ENCODE measurements around the gene PLA2G4B.

Gene PLA2G4B

DNA sequence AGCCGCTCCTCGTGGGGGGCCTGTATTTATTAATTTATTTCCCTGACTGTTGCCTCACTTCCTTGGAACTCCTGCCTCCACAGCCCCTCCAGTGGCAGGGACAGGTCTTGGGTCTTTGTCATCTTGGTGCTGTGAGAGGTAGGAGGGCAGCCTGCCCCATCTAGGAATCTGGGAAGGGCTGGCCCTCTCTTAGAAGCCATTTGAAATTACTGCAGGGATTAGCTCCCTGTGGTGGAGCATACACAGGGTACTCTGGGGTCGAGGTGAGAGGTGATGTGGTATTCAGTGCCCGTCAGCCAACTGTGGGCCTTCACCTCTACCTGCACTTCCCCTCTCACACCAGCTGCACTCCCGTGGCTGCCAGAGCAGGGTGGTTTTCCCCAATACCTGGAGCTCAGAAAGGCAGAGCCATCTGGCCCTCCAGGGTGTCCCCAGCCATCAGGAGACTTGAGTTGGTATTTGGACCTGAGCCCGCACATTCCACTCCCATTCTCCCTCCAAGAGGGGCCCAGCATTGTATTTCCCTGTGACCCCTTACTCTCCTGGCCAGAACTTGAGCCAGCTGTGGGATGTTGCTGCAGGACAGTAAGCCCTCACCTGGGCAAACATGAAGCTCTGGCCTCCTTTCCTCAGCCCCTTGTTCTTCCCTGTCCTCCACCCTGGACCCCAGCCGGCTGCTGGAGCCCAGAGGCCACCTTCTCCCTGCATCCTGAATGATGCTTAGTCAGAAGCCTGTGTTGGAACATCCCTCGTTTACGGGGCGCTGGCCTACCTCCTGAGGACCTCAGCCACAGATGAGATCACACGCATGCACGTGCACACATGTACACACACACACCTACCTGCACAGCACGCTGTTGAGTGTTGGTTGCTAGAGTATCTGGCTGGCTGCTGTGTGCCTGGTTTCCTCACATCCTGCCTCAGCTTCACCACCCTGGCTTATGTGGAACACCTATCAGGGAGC lies 12.8 kb upstream of the PLA2G4B start:
- DNase-seq (ENCODE audit: low read depth in 2 of 2): no peak

DNA sequence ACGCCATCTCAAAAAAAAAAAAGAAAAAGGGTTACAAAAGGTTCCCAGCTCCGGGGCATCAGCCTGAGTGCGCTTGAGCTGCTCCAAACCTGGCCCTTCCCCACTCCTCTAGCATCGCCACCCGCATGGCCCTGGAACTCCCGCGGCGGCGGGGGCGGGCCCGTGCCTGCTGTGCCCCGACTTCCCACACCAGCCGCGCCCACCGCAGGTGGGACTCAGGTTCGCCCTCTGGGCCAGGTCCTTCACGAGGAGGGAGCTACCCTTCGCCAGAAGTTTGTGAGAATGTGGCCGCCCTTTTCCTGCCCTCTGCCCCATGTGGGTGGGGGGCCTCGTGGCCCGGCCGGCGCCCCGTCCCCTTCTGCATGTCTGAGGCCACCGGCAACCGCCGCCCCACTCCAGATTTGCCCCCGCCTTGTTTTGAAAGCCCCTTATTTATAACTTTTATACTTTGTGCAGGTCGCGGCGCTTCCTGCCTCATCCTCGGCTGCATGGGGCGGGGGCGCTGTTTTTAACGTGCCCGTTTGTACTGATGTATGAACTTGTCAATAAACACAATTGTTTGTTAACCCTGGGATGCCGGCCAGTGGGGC lies 11.3 kb upstream of the PLA2G4B start:
- DNase-seq (ENCODE audit: low read depth in 2 of 2): peak in 1 of 2 donors; percentile 8

DNA sequence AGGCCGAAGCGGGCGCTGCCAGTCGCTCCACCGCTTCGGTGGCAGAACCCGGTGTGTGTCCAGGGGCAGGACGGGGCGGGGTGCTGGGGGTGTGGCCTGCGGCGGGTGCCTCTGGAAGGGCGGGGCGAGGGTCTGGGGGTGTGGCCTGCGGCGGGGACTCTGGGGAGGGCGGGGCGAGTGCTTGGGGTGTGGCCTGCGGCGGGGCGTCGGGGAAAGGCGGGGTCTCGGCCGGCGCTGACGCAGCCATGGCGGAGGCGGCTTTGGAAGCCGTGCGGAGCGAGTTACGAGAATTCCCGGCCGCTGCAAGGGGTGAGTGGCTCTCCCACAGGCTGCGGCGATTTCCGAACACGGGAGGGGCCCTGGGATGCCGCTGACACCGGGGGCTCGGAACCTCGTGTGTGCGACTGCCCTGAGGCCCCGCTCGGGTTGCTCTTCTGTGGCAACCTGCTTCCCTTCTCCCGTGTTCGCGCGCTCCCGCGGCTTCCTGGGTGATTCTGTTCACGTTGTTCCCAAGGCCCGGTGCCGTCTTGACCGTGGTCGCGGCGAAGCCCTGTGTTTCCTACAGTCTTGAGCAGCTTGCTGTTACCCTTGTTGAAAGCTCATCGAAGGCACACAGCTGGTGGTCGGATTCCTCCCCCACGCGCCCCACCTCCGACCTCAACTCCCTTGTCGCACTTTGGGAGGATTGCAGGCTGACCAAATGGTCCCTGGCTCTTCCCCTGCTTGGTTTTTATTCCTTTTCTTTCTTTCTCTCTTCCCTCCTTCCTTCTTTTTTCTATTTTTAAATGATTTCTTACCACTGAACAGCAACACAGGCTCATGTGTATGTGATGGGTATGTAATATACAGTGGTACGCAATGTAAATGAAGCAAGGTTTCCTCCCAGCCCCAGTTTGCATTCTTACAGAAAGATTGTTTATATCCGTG lies 10.5 kb upstream of the PLA2G4B start, which contains the start of gene JMJD7:
Gene JMJD7 (plus strand): TSS at position 213 of the 927 bp plus-strand sequence. CDS start 33 bp downstream, at position 246.
- DNase-seq (ENCODE audit: low read depth in 2 of 2): peak; percentile 93 to 99

DNA sequence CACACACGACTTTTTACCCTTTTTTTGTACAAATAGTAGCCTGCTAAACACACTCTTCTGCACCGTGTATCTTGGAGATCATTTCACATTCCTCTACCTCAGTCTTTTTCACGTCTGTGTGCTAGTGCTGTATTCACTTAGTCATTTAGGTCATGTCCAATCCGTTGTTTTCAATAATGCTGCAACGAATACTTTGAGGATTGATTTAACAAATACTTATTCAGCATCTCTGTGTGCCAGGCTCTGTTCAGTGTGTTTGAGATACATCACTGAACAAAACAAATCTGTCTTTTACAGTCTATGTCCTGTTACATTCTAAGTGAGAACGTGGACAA lies 9.9 kb upstream of the PLA2G4B start:
- DNase-seq (ENCODE audit: low read depth in 2 of 2): no peak

DNA sequence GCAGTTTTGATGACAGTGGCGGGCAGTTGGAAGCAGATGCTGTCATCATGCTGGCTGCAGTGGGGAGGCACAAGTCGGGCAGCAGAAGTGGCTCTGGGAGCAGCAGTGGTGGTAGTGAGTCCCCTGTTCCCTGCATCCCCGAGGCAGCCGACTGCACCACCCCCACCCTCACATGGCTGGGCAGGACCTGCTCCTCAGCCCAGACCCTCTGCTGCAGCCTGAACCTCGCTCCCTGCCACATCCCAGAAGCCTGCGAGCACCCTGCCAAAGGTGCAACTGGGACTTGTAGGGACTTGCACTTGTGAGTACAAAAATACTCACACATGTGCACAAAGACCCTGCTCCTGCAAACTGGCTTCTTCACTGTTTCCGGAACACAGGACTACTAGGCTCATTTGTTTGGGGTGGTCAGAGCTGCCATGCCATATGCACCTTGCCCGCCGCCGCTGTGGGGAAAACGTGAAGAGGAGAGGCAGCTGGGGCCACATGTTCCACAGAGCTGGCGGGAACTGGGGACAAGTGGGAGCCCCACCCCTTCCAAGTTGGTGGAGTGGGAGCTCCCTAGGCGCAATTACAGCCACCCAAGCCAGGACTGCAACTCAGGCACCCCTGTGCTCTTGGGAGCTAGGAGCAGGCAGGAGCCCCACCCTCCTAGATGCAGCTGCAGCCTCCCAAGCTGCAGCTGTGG lies 8.5 kb upstream of the PLA2G4B start:
- no peak for DNase-seq (ENCODE audit: low read depth in 2 of 2)

DNA sequence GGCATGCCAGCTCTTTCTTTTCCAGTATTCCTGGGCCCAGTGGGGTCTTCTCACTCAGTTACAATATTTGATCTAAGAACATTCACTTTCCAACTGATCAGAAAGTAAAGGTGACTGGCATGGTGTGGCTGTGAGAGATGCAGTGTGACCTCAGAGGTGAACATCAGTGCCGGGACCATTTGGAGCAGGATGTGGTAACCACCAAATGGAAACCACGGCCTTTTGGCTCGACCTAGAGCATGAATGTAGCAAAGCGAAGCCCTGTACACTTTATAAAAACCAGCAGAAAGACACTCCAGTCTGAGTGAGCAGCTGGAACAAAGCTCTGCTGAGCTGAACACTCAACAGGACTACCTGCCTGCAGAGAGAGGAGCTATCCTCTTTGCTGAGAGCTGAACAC lies 7.4 kb upstream of the PLA2G4B start:
- DNase-seq (ENCODE audit: low read depth in 2 of 2): peak in 1 of 2 donors; percentile 11

DNA sequence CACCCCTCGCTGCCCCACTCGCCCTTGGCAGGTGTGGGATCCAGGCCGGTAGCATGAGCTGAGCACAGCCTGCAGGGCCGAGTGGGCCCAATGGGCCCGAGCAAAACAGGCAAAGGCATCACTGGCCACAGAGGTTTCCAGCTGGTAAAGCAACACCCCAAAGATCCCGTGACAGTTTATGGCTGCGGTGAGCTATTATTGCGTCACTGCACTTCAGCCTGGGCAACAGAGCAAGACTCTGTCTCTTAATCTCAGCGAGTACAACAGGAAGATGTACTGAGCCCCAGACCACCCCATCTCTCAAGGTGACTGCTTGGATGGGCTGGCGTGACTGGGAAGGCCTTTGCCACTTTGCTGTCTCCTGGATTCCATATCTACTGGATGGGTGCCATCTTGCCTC lies 6.4 kb upstream of the PLA2G4B start:
- no peak for DNase-seq (ENCODE audit: low read depth in 2 of 2)

DNA sequence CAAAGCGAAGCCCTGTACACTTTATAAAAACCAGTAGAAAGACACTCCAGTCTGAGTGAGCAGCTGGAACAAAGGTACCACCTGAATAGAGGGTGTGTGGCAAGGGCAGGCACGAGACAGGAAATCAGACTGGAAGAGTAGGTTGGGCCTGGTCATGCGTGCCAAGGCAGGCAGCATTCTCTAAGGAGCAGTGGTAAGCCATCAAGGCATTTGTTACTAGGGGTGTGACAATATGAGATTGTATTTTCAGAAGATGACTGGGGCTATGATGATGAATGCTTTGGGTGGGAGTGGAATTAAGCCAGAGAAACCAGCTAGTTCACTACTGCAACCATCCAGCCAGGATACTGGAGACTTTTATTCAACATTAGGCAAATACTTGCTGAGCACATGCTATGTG lies 5.8 kb upstream of the PLA2G4B start:
- no peak for DNase-seq (ENCODE audit: low read depth in 2 of 2)

DNA sequence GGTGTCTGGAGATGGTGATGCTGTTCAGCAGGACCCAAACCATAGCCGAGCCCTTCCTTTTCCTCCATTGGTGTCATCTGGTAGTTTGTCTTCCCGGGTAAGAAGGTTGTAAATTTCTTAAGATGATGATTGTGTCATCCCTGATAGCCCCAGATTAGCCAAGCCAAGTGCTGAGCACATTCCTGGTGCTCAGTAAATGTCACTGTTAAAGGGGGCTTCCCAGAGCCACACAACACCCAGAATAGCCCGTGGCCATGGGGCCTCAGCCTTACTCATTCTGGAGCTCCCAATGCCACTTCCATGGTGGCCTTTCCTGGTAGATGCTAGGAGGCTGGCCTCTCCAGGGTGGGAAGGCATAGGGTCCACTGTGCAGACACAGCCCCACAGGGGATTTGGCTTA lies 4.6 kb upstream of the PLA2G4B start:
- DNase-seq (ENCODE audit: low read depth in 2 of 2): no peak

DNA sequence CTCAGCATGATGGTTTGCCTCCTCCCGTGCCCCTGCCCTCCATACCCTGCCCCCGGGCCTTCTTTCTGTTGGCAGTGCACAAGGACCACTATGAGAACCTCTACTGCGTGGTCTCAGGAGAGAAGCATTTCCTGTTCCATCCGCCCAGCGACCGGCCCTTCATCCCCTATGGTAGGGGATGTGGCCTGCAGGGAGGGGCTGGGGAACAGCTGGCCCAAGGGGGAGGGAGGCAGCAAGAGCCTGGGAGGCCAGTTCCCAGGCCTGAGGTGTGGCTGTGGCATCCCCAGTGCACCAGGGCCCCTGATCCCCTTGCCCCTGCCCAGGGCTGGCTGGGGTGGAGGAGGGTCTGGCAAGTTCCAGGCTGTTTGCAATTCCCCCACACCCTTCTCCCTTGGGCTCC lies 2.6 kb upstream of the PLA2G4B start:
- no peak for DNase-seq (ENCODE audit: low read depth in 2 of 2)

DNA sequence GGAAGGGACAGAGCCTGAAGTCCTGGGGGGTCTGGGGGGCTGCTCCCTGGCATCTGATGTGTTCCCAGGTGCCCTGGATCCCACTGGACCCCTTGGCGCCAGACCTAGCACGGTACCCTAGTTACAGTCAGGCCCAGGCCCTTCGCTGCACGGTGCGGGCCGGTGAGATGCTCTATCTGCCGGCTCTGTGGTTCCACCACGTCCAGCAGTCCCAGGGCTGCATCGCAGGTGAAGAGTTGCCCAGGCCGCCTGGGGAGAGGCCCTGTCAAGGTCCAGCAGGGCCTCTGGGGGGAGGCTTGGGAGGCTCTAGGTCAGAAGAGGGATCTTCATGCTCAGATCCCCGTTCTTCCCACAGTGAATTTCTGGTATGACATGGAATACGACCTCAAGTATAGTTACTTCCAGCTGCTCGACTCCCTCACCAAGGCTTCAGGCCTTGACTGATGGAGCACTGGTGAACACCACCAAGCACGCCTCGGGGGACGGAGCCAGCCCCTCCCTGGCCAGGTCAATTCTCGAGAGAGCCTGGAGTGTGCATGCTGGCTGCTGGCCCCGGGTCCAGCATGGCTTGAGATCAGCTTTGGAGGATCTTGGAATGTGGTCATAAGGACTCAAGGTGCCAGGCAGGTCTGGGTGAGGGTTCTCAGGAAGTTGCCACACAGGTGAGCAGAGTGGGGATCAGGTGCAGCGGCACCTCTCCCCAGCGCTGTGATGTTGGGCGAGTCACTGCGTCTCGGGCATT lies 1.8 kb upstream of the PLA2G4B start:
- no peak for DNase-seq (ENCODE audit: low read depth in 2 of 2)

DNA sequence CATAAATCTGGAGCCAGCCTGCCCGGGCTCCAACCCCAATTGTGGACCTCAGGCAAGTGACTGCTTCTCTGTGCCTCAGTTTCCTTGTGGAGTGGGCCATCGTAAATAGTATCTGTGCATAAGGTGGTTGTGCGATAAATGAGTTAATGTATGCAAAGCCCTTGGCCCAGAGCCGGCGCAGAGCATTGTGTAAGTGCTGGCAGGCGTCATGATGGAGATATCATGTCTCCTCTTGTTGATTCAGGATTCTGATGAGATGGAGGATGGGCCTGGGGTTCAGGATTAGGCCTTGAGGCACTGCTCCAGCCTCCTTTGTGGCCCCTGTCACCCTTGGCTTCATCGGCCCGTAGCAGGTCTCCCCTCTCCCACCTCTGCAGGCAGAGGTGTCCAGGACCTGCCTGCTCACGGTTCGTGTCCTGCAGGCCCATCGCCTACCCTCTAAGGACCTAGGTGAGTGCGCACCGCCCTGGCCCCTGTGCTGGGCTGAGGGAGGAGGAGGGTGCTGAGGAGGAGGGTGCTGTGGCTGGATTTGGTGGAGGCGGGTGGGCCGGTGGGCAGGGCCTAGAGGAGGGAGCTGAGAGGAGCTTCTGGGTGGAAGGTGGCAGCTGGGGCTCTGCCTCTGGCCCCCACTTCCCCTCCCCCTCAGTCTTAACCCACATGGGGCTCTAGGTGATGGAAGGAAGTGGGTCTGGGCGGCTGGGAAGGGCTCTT lies 1.3 kb downstream of the PLA2G4B start:
- DNase-seq (ENCODE audit: low read depth in 2 of 2): no peak

DNA sequence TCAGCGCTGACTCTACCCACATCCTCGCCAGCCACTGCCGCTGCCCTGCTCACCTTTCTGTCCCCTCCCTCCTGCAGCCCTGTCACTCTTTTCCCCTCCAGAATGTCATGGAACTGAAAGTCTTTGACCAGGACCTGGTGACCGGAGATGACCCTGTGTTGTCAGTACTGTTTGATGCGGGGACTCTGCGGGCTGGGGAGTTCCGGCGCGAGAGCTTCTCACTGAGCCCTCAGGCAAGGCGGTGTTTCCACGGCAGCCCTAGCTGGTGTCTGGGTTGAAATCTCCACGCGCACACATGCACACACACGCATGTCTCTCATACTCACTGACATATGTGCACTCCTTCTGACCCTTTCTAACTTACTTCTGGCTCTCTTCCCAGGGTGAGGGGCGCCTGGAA lies 2.0 kb downstream of the PLA2G4B start:
- DNase-seq (ENCODE audit: low read depth in 2 of 2): no peak

DNA sequence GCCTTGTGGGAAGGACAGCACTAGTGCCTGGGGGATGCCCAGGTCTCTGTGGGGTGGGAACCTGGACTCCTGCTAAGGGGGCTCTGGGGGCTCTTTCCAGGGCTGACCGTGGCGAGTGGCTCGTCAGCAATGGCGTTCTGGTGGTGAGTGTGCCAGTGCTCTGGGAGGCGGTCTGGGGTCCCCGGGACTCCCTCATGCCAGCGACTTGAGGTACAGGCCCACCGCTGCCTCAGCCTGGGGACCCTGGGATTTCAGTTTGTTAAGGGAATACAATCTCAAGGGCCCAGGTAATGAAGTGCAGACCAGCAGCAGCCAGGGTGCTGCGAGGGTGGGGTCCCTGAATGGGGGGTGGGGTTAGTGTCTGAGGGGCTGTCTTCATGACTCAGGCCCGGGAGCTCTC lies 2.5 kb downstream of the PLA2G4B start:
- DNase-seq (ENCODE audit: low read depth in 2 of 2): no peak

DNA sequence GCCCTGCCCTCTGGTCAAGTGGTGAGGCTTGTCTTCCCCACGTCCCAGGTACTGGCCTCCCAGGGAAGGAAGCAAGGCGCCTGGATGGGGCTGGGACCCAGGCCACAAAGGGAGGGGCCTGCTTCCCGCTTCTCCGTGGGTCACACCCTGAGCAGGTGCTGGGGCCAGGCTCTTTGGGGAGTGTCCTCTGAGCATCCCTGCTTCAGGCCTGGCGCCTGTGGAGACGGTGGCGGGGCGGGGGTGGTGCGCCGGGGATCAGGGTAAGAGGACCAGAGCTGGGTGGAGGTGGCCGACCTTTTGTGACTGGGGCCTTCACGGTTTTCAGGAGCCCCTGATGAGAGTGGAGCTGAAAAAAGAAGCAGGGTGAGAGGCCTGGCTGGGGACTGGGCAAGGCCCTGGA lies 3.6 kb downstream of the PLA2G4B start:
- DNase-seq (ENCODE audit: low read depth in 2 of 2): no peak

DNA sequence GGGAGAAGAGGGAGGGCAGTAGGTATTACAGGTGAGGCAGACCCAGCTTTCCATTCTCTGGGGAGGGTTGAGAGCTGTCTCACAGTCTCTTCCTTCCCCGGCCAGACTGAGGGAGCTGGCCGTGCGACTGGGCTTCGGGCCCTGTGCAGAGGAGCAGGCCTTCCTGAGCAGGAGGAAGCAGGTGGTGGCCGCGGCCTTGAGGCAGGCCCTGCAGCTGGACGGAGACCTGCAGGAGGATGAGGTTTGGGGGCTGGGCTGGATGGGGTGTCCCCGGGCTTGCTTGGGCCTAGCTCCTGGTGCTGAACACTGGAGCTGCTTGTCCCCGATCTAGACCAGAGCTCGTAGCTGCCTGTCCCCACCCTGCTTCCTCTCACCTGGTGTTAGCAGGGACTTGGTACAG lies 4.9 kb downstream of the PLA2G4B start:
- DNase-seq (ENCODE audit: low read depth in 2 of 2): no peak

DNA sequence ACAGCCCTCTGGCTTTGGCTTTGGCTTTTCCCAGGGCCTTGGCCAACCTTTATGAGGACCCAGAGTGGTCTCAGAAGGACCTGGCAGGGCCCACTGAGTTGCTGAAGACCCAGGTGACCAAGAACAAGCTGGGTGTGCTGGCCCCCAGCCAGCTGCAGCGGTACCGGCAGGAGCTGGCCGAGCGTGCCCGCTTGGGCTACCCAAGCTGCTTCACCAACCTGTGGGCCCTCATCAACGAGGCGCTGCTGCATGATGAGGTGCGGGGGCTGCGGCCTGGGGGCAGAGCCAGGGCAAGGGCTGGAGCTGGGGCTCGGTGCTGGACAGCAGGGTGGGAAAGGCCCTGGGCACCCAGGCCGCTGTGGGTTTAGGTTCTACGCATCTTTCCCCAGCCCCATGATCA lies 6.2 kb downstream of the PLA2G4B start:
- DNase-seq (ENCODE audit: low read depth in 2 of 2): no peak

DNA sequence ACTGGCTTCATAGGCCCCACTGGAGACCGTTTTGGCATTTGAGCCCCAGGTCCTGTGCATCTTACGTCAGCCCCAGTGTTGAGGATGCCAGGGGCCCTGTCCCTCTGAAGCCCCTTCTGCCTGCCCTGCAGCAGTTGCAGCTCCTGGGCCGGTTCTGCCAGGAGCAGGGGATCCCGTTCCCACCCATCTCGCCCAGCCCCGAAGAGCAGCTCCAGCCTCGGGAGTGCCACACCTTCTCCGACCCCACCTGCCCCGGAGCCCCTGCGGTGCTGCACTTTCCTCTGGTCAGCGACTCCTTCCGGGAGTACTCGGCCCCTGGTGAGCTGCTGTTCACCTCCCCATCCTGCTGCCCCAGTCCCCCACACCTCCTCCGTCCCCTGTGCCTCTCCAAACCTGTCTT lies 8.6 kb downstream of the PLA2G4B start:
- no peak for DNase-seq (ENCODE audit: low read depth in 2 of 2)

DNA sequence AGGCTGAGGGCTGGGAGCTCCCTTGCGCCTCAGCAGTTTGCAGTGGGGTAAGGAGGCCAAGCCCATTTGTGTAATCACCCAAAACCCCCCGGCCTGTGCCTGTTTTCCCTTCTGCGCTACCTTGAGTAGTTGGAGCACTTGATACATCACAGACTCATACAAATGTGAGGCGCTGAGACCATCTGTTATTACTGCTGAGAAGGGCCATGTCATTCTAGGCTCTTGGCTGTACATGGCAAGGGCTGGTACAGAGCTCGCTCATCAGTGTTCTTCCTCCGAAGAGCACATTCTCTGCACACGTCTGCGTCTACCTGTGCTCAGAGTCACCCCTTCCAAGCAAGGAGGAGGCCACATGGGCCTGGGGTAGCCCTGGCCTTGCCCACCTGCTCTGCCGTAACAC lies 9.3 kb downstream of the PLA2G4B start:
- no peak for DNase-seq (ENCODE audit: low read depth in 2 of 2)

DNA sequence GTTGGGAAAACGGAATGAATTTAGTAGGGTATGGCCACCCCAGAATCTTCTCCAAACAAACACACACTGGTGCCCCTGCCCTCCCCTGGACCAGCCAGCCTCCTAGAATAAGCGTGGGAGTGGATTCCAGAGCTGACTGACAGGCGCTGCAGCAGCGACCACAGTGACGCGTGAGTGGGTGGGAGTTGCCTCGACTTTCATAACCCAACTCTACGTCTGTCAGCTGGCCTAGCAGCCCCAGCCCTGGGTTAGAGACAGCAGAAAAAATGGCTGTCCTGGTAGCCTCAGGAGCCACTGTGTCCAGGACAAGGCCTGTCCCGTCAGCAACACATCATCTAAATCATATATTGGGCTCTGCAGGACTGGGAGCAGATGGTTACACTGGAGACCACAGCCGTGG lies 10.0 kb downstream of the PLA2G4B start:
- no peak for DNase-seq (ENCODE audit: low read depth in 2 of 2)

Data from stimulated activated CD4-positive, alpha-beta T cell treated with anti-CD3 and anti-CD28 coated beads, Interleukin-1b, Interleukin-23, amount 100 ng/mL, for 1 hour (primary cell).